Epidermal melanocyte (primary cell): ENCODE measurements around the gene RALGDS.
A peak's percentile ranks its signal among the peaks of the same experiment; 100 is the strongest.
"Not testable (repeated sequence)": the region's sequence is repeated elsewhere in the genome, so short reads cannot be mapped to it uniquely, and the experiment has no call there.

Experiments used
- DNase-seq: peaks from one replicate; pipeline ENCODE4 v3.0.0; 2011; ENCODE audit warnings: low spot score; ENCODE audit not compliant: insufficient read length

RALGDS gene

GRCh38 chr9:133107961-133108793 is 12.9 kb downstream of the RALGDS start:
- DNase-seq = no peak

GRCh38 chr9:133107245-133107722 is 13.8 kb downstream of the RALGDS start:
- no peak for DNase-seq

- no peak for DNase-seq
Measured at GRCh38 chr9:133106511-133107244, 14.4 kb downstream of the RALGDS start.

- no peak for DNase-seq
Measured at GRCh38 chr9:133105461-133105770, 15.6 kb downstream of the RALGDS start.

- no peak for DNase-seq
Measured at GRCh38 chr9:133104718-133105460, 16.2 kb downstream of the RALGDS start.

GRCh38 chr9:133103987-133104505 is 17.0 kb downstream of the RALGDS start:
- DNase-seq = no peak

GRCh38 chr9:133103183-133103986 is 17.7 kb downstream of the RALGDS start:
- DNase-seq = peak; percentile 70

- DNase-seq = no peak
Measured at GRCh38 chr9:133102190-133103021, 18.6 kb downstream of the RALGDS start.

- no peak for DNase-seq
Measured at GRCh38 chr9:133101356-133102189, 19.5 kb downstream of the RALGDS start.

- DNase-seq = no peak
Measured at GRCh38 chr9:133100506-133101355, 20.3 kb downstream of the RALGDS start.

GRCh38 chr9:133099726-133100505 is 21.1 kb downstream of the RALGDS start:
- no peak for DNase-seq

- no peak for DNase-seq
Measured at GRCh38 chr9:133098871-133099270, 22.2 kb downstream of the RALGDS start.

GRCh38 chr9:133098104-133098754 is 22.8 kb downstream of the RALGDS start:
- no peak for DNase-seq

- no peak for DNase-seq
Measured at GRCh38 chr9:133094842-133095393, 26.1 kb downstream of the RALGDS start.

GRCh38 chr9:133094351-133094750 is 26.7 kb downstream of the RALGDS start:
- DNase-seq = not testable (repeated sequence)

GRCh38 chr9:133090752-133091385 is 30.2 kb downstream of the RALGDS start:
- DNase-seq = no peak
